A172 (cell line): Measurements from ENCODE around the gene VRK2. TPM values are rescaled to one million over a fixed set of nuclear protein-coding genes. Genes with fewer than 3 reads are reported as not detected.
A peak's percentile ranks its signal among the peaks of the same experiment; 100 is the strongest.
"Not testable (repeated sequence)": the region's sequence is repeated elsewhere in the genome, so short reads cannot be mapped to it uniquely, and the experiment has no call there.

Experiments used
- DNase-seq: peaks from one replicate; pipeline ENCODE4 v3.0.0-alpha.2; 2015; ENCODE audit warnings: low spot score
- total RNA-seq: library from RNA; depleted of rRNA; stranded (reverse); fragments of >200 nt; shearing (Covaris generic); gene quantifications from 2 replicates; pipeline ENCODE4 v1.2.3, GENCODE V29; 2014

The VRK2 gene
- total RNA-seq, 1 experiment from 2014 or later: not detected

GRCh38 chr2:58054264-58054663, 7.7 kb downstream of the VRK2 start:
- DNase-seq: no peak

GRCh38 chr2:58055033-58055786, 8.6 kb downstream of the VRK2 start:
- DNase-seq: no peak

GRCh38 chr2:58056192-58056916, 9.7 kb downstream of the VRK2 start:
- DNase-seq: no peak

GRCh38 chr2:58057707-58058530, 11.3 kb downstream of the VRK2 start:
- DNase-seq: no peak

GRCh38 chr2:58063641-58064040, 17.0 kb downstream of the VRK2 start:
- DNase-seq: peak; percentile 23

- DNase-seq: no peak
These were observed 17.5 kb downstream of the VRK2 start for GRCh38 chr2:58064086-58064485.

GRCh38 chr2:58065248-58065647, 18.6 kb downstream of the VRK2 start:
- no peak for DNase-seq

GRCh38 chr2:58067001-58067400, 20.4 kb downstream of the VRK2 start:
- DNase-seq: no peak

- no peak for DNase-seq
These were observed 24.2 kb downstream of the VRK2 start for GRCh38 chr2:58070765-58071164.

- DNase-seq: no peak
These were observed 25.5 kb downstream of the VRK2 start for GRCh38 chr2:58072102-58072501.

- no peak for DNase-seq
These were observed 26.4 kb downstream of the VRK2 start for GRCh38 chr2:58073008-58073407.

GRCh38 chr2:58073751-58074150, 27.1 kb downstream of the VRK2 start:
- DNase-seq: no peak

- DNase-seq: no peak
These were observed 34.4 kb downstream of the VRK2 start for GRCh38 chr2:58081000-58081399.

GRCh38 chr2:58089081-58089480, 42.5 kb downstream of the VRK2 start:
- no peak for DNase-seq

- not testable (repeated sequence) for DNase-seq
These were observed 46.2 kb downstream of the VRK2 start for GRCh38 chr2:58092772-58093171.

- DNase-seq: no peak
These were observed 50.4 kb downstream of the VRK2 start for GRCh38 chr2:58097025-58097424.

- no peak for DNase-seq
These were observed 51.9 kb downstream of the VRK2 start for GRCh38 chr2:58098254-58099095.

- DNase-seq: no peak
These were observed 52.6 kb downstream of the VRK2 start for GRCh38 chr2:58099096-58099769.

- no peak for DNase-seq
These were observed 54.9 kb downstream of the VRK2 start for GRCh38 chr2:58101500-58101899.

GRCh38 chr2:58106896-58107295, 60.3 kb downstream of the VRK2 start:
- no peak for DNase-seq
